Inferior parietal cortex (tissue), 1 donor: ENCODE measurements around the gene PPP3CA.
"Not testable (repeated sequence)": the region's sequence is repeated elsewhere in the genome, so short reads cannot be mapped to it uniquely, and the experiment has no call there.

ENCODE experiments used
- DNase-seq: peaks from one replicate; pipeline ENCODE4 v3.0.0-alpha.2; 2016; ENCODE audit errors: extremely low spot score

PPP3CA gene

GRCh38 chr4:101009471-101009870 lies 337.9 kb downstream of the PPP3CA start:
- no peak for DNase-seq

GRCh38 chr4:101008503-101008902 lies 338.8 kb downstream of the PPP3CA start:
- no peak for DNase-seq

GRCh38 chr4:101005659-101006058 lies 341.7 kb downstream of the PPP3CA start:
- no peak for DNase-seq

- DNase-seq = no peak
Observed at GRCh38 chr4:101000496-101000895, 346.8 kb downstream of the PPP3CA start.

- no peak for DNase-seq
Observed at GRCh38 chr4:100995671-100996070, 351.7 kb downstream of the PPP3CA start.

GRCh38 chr4:100995002-100995401 lies 352.3 kb downstream of the PPP3CA start:
- DNase-seq = not testable (repeated sequence)

GRCh38 chr4:100991332-100992069 lies 355.8 kb downstream of the PPP3CA start:
- not testable (repeated sequence) for DNase-seq

GRCh38 chr4:100989401-100989800 lies 357.9 kb downstream of the PPP3CA start:
- no peak for DNase-seq

- no peak for DNase-seq
Observed at GRCh38 chr4:100988876-100989275, 358.4 kb downstream of the PPP3CA start.

GRCh38 chr4:100986360-100986868 lies 360.9 kb downstream of the PPP3CA start:
- no peak for DNase-seq

GRCh38 chr4:100985576-100985975 lies 361.8 kb downstream of the PPP3CA start:
- no peak for DNase-seq

- DNase-seq = no peak
Observed at GRCh38 chr4:100984901-100985300, 362.4 kb downstream of the PPP3CA start.

- DNase-seq = no peak
Observed at GRCh38 chr4:100983426-100983825, 363.9 kb downstream of the PPP3CA start.

GRCh38 chr4:100982345-100982744 lies 365.0 kb downstream of the PPP3CA start:
- no peak for DNase-seq

- DNase-seq = no peak
Observed at GRCh38 chr4:100981447-100982204, 365.7 kb downstream of the PPP3CA start.

- no peak for DNase-seq
Observed at GRCh38 chr4:100979736-100980135, 367.6 kb downstream of the PPP3CA start.

- no peak for DNase-seq
Observed at GRCh38 chr4:100977746-100978397, 369.5 kb downstream of the PPP3CA start.

- DNase-seq = no peak
Observed at GRCh38 chr4:100977274-100977673, 370.1 kb downstream of the PPP3CA start.
